Neural progenitor cell (in vitro differentiated cells): Measurements from ENCODE around the gene MYO10. TPM values are rescaled to one million over a fixed set of nuclear protein-coding genes. Genes with fewer than 3 reads are reported as not detected.

Source experiments
- DNase-seq: peaks from one replicate; pipeline ENCODE4 v3.0.0-alpha.2; 2016; ENCODE audit warnings: low spot score
- H2AFZ ChIP-seq: fragments of 200-600 bp; sonication (generic); replicated peaks from 2 replicates; pipeline ENCODE4 v1.6.1; 2016; ENCODE audit warnings: antibody characterized with exemption
- H3F3A ChIP-seq: fragments of 200-600 bp; sonication (generic); 2 replicates; pipeline ENCODE4 v1.6.1; 2016; ENCODE audit warnings: antibody characterized with exemption, low read depth
- H3K27ac ChIP-seq: fragments of 200-600 bp; sonication (generic); 2 replicates; pipeline ENCODE4 v1.5.1; 2016; ENCODE audit warnings: mild to moderate bottlenecking
- H3K27me3 ChIP-seq: fragments of 200-600 bp; sonication (generic); 2 replicates; pipeline ENCODE4 v1.6.1; 2016; ENCODE audit warnings: mild to moderate bottlenecking, moderate library complexity
- H3K36me3 ChIP-seq: fragments of 200-600 bp; sonication (generic); 2 replicates; pipeline ENCODE4 v1.5.1; 2016
- H3K4me1 ChIP-seq: fragments of 200-600 bp; sonication (generic); 2 replicates; pipeline ENCODE4 v1.6.1; 2016; ENCODE audit warnings: mixed run types
- H3K4me2 ChIP-seq: fragments of 200-600 bp; sonication (generic); 2 replicates; pipeline ENCODE4 v1.6.1; 2016
- H3K4me3 ChIP-seq: fragments of 200-600 bp; sonication (generic); 2 replicates; pipeline ENCODE4 v1.5.1; 2016
- H3K79me2 ChIP-seq: fragments of 200-600 bp; sonication (generic); 2 replicates; pipeline ENCODE4 v1.6.1; 2016; ENCODE audit warnings: low read depth
- H3K9ac ChIP-seq: fragments of 200-600 bp; sonication (generic); 2 replicates; pipeline ENCODE4 v1.6.1; 2016
- H3K9me3 ChIP-seq: fragments of 200-600 bp; sonication (generic); 2 replicates; pipeline ENCODE4 v1.5.1; 2016; ENCODE audit warnings: low read depth
- H4K20me1 ChIP-seq: fragments of 200-600 bp; sonication (generic); 2 replicates; pipeline ENCODE4 v1.6.1; 2016; ENCODE audit warnings: low read depth
- H3K27ac Mint-ChIP-seq: 3 replicates; pipeline ENCODE4 v1.8.0; 2021; ENCODE audit warnings: mixed read lengths
- H3K27me3 Mint-ChIP-seq: 2 replicates; pipeline ENCODE4 v1.8.0; 2022; ENCODE audit warnings: low read depth, mild to moderate bottlenecking, inconsistent platforms, moderate library complexity, mixed read lengths; ENCODE audit not compliant: insufficient read depth
- H3K36me3 Mint-ChIP-seq: 3 replicates; pipeline ENCODE4 v1.8.0; 2021; ENCODE audit warnings: mixed read lengths
- H3K4me1 Mint-ChIP-seq: 3 replicates; pipeline ENCODE4 v1.8.0; 2021; ENCODE audit warnings: mixed read lengths
- H3K4me3 Mint-ChIP-seq: 3 replicates; pipeline ENCODE4 v1.8.0; 2021; ENCODE audit warnings: mild to moderate bottlenecking, moderate library complexity, mixed read lengths
- H3K9me3 Mint-ChIP-seq: 3 replicates; pipeline ENCODE4 v1.8.0; 2020; ENCODE audit warnings: mixed read lengths
- EZH2 ChIP-seq: fragments of 200-600 bp; sonication (generic); IDR thresholded peaks from 2 replicates; pipeline ENCODE4 v1.6.1; 2017; ENCODE audit warnings: antibody characterized with exemption, mild to moderate bottlenecking, moderate library complexity
- EZH2phosphoT487 ChIP-seq: fragments of 200-600 bp; sonication (generic); IDR thresholded peaks from 2 replicates; pipeline ENCODE4 v1.6.1; 2017; ENCODE audit warnings: antibody characterized with exemption
- total RNA-seq: library from RNA; depleted of rRNA; stranded (reverse); fragments of >200 nt; gene quantifications from 2 replicates; pipeline ENCODE4 v1.2.3, GENCODE V29; 2015; ENCODE audit warnings: low replicate concordance
- TF ChIP-seq, protein P1 (sequence below): fragments of 200-600 bp; sonication (generic); IDR thresholded peaks from 2 replicates; pipeline ENCODE4 v1.5.1; 2017; ENCODE audit warnings: antibody characterized with exemption, mild to moderate bottlenecking

Gene MYO10
- total RNA-seq, 1 donor from 2014 or later = 39.1 TPM

- H3K4me1 Mint-ChIP-seq = peaks cover 27% of the 10 kb centered on the region
- H3K27ac Mint-ChIP-seq = no peak overlapping the region
Observed at GRCh38 chr5:16794269-16794913, 141.7 kb downstream of the MYO10 start.

GRCh38 chr5:16792598-16793275 lies 143.4 kb downstream of the MYO10 start:
- H3F3A ChIP-seq = no peaks in the 10 kb centered on the region
- H3K4me3 ChIP-seq = no peak overlapping the region
- H3K79me2 ChIP-seq = peaks cover 5% of the 10 kb centered on the region
- peaks cover 4% of the 10 kb centered on the region for H3K36me3 Mint-ChIP-seq
- H3K4me1 Mint-ChIP-seq = peaks cover 28% of the 10 kb centered on the region
- H3K9me3 ChIP-seq = no peaks in the 10 kb centered on the region
- no peak overlapping the region for H3K4me3 Mint-ChIP-seq
- no peak overlapping the region for H3K9ac ChIP-seq
- H3K27ac Mint-ChIP-seq = no peak overlapping the region
- no peak overlapping the region for H3K27ac ChIP-seq
- no peaks in the 10 kb centered on the region for H3K27me3 ChIP-seq
- peaks cover 4% of the 10 kb centered on the region for H3K9me3 Mint-ChIP-seq
- H3K36me3 ChIP-seq = no peaks in the 10 kb centered on the region
- no peak overlapping the region for H2AFZ ChIP-seq
- TF ChIP-seq EZH2phosphoT487 (no peak), EZH2 (no peak)
- TF ChIP-seq, protein P1, sequence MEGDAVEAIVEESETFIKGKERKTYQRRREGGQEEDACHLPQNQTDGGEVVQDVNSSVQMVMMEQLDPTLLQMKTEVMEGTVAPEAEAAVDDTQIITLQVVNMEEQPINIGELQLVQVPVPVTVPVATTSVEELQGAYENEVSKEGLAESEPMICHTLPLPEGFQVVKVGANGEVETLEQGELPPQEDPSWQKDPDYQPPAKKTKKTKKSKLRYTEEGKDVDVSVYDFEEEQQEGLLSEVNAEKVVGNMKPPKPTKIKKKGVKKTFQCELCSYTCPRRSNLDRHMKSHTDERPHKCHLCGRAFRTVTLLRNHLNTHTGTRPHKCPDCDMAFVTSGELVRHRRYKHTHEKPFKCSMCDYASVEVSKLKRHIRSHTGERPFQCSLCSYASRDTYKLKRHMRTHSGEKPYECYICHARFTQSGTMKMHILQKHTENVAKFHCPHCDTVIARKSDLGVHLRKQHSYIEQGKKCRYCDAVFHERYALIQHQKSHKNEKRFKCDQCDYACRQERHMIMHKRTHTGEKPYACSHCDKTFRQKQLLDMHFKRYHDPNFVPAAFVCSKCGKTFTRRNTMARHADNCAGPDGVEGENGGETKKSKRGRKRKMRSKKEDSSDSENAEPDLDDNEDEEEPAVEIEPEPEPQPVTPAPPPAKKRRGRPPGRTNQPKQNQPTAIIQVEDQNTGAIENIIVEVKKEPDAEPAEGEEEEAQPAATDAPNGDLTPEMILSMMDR = no peak
- no peak for DNase-seq
- H4K20me1 ChIP-seq = peaks cover 14% of the 10 kb centered on the region
- no peaks in the 10 kb centered on the region for H3K27me3 Mint-ChIP-seq
- no peak overlapping the region for H3K4me2 ChIP-seq
- H3K4me1 ChIP-seq = peaks cover 9% of the 10 kb centered on the region

More at GRCh38 chr5:16794269-16794913, 141.7 kb downstream of the MYO10 start:
- Mint-ChIP-seq H3K27me3 (no peaks in the 10 kb centered on the region), H3K9me3 (peaks cover 10% of the 10 kb centered on the region), H3K4me3 (no peak overlapping the region), H3K36me3 (peaks cover 2% of the 10 kb centered on the region)
- peaks cover 14% of the 10 kb centered on the region for H4K20me1 ChIP-seq
- H3K4me2 ChIP-seq = no peak overlapping the region
- H3K9ac ChIP-seq = no peak overlapping the region
- no peaks in the 10 kb centered on the region for H3F3A ChIP-seq
- peaks cover 9% of the 10 kb centered on the region for H3K4me1 ChIP-seq
- DNase-seq = no peak
- H3K4me3 ChIP-seq = no peak overlapping the region
- peaks cover 10% of the 10 kb centered on the region for H3K79me2 ChIP-seq
- no peaks in the 10 kb centered on the region for H3K36me3 ChIP-seq
- H3K27me3 ChIP-seq = no peaks in the 10 kb centered on the region
- H2AFZ ChIP-seq = no peak overlapping the region
- no peak overlapping the region for H3K27ac ChIP-seq
- TF ChIP-seq, protein P1 = no peak
- no peak for TF ChIP-seq EZH2phosphoT487
- H3K9me3 ChIP-seq = no peaks in the 10 kb centered on the region

DNA sequence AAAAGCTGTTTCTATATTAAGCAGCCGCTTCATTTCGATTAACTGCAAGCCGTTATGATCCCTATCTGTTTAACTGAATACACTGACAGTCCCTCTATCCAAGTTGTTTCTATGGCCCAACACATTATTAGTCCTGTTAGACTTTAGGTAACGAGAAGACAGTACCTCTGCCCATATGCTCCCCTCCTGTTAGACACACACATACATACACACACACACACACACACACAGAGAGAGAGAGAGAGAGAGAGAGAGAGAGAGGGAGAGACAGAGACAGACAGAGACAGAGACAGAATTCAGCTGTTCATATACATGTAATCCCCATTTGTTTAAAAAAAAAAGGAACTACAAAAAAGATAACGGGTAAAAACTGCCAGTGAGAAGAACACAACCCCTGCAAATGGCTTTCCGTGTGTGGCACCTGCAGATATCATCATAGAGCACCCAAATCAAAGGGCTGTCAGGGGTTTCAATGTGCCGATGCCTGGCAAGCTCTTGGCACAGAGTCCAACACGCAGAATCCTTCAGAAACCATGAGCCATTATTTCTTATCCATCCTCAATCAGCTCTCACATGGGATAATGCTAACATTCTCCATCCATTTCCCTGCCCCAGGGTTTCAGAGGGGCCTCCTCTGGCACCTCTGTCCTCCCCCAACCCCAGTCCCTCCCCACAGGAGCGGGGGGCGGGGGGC lies 144.0 kb downstream of the MYO10 start:
- Histone ChIP-seq H3K4me2 (no peak overlapping the region), H3K9me3 (no peaks in the 10 kb centered on the region), H3K4me3 (no peak overlapping the region), H3K36me3 (no peaks in the 10 kb centered on the region), H3F3A (no peaks in the 10 kb centered on the region), H4K20me1 (peaks cover 14% of the 10 kb centered on the region), H2AFZ (no peak overlapping the region), H3K4me1 (peaks cover 9% of the 10 kb centered on the region), H3K27me3 (no peaks in the 10 kb centered on the region), H3K27ac (no peak overlapping the region), H3K9ac (no peak overlapping the region), H3K79me2 (peaks cover 5% of the 10 kb centered on the region)
- Mint-ChIP-seq H3K27ac (no peak overlapping the region), H3K4me1 (peaks cover 31% of the 10 kb centered on the region), H3K9me3 (no peaks in the 10 kb centered on the region), H3K27me3 (peaks cover under 1% of the 10 kb centered on the region), H3K4me3 (no peak overlapping the region), H3K36me3 (peaks cover 4% of the 10 kb centered on the region)
- TF ChIP-seq, protein P1 = no peak
- no peak for TF ChIP-seq EZH2
- no peak for TF ChIP-seq EZH2phosphoT487
- DNase-seq = no peak
